HepG2 (cell line): Measurements from ENCODE around the gene SCN7A. TPM values are rescaled to one million over a fixed set of nuclear protein-coding genes. Genes with fewer than 3 reads are reported as not detected.

Source experiments
- ATAC-seq: fragments of 200-7000 bp; cut with Tn5 transposase; 3 replicates; pipeline ENCODE4 v1.9.1; 2020; ENCODE audit warnings: mild to moderate bottlenecking, moderate library complexity
- BruUV-seq: library from RNA; stranded (reverse); fragments of 400-500 nt; replicated peaks from 2 replicates; lab custom pipeline; 2021; lab: Mats Ljungman, UMichigan
- CTCF ChIA-PET: fragments of 300-600 bp; formaldehyde crosslinking; extraction: SDS; loops from one replicate; lab custom pipeline; 2021; ENCODE audit warnings: low total read pairs, inconsistent platforms, low intra/inter-chr PET ratio; lab: Yijun Ruan, JAX
- POLR2A ChIA-PET: fragments of 350-600 bp; sonication (Branson Sonifier 250); formaldehyde crosslinking; loops from one replicate; lab custom pipeline; 2020; ENCODE audit warnings: antibody characterized with exemption, inconsistent platforms; lab: Yijun Ruan, JAX
- DNase-seq: peaks from one replicate; pipeline ENCODE4 v3.0.0-alpha.2; 2015; ENCODE audit warnings: low spot score
- FAIRE-seq: peaks from 3 replicates; lab custom pipeline; 2011; peaks lifted over from hg19 to GRCh38; lab: Jason Lieb, UNC
- H2AFZ ChIP-seq: one replicate; pipeline ENCODE4 v1.6.1; 2011; ENCODE audit warnings: low read length, inconsistent platforms
- H3K27ac ChIP-seq: fragments of 300-600 bp; 3 replicates; pipeline ENCODE4 v1.8.0; 2011; ENCODE audit warnings: mixed run types, mild to moderate bottlenecking, mixed read lengths, low read length, inconsistent platforms; ENCODE audit not compliant: insufficient read depth; ENCODE audit errors: extremely low read length
- H3K27me3 ChIP-seq, 2 experiments: fragments of 200-600 bp in 1 of 2; 2 replicates in 1 of 2; 3 replicates in 1 of 2; pipeline versions ENCODE4 v1.6.0 to v1.8.0; 2011; ENCODE audit warnings: low read length in 2 of 2, mild to moderate bottlenecking in 2 of 2, moderate library complexity in 2 of 2, inconsistent platforms in 1 of 2; ENCODE audit not compliant: insufficient read depth in 2 of 2, control insufficient read depth in 1 of 2
- H3K36me3 ChIP-seq, 2 experiments: fragments of 200-600 bp in 1 of 2; replicated peaks in 1 of 2; 2 replicates in 1 of 2; 3 replicates in 1 of 2; pipeline versions ENCODE4 v1.5.1 to v1.8.0; 2011; ENCODE audit warnings: low read length in 2 of 2, inconsistent platforms in 1 of 2; ENCODE audit not compliant: insufficient read depth in 2 of 2, control insufficient read depth in 1 of 2
- H3K4me1 ChIP-seq: 2 replicates; pipeline ENCODE4 v1.5.1; 2012; ENCODE audit warnings: low read length, inconsistent platforms; ENCODE audit not compliant: insufficient read depth
- H3K4me2 ChIP-seq: 2 replicates; pipeline ENCODE4 v1.6.0; 2011; ENCODE audit warnings: low read depth, low read length, inconsistent platforms
- H3K4me3 ChIP-seq, 3 experiments: fragments of 200-600 bp in 1 of 3; sonication (generic), shearing (Covaris generic) in 1 of 3; replicated peaks in 1 of 3; 2 replicates each; pipeline ENCODE4 v1.5.1; 2011 to 2016; ENCODE audit warnings: low read length in 3 of 3, inconsistent platforms in 2 of 3, low read depth in 2 of 3, mild to moderate bottlenecking in 2 of 3, control low read depth in 1 of 3, mixed read lengths in 1 of 3; ENCODE audit not compliant: insufficient read depth in 1 of 3
- H3K79me2 ChIP-seq: one replicate; pipeline ENCODE4 v1.6.1; 2011; ENCODE audit warnings: low read length, inconsistent platforms; ENCODE audit not compliant: insufficient read depth
- H3K9ac ChIP-seq: 2 replicates; pipeline ENCODE4 v1.6.0; 2011; ENCODE audit warnings: mild to moderate bottlenecking, low read depth, low read length, inconsistent platforms; ENCODE audit not compliant: insufficient read depth
- H3K9me3 ChIP-seq: 2 replicates; pipeline ENCODE4 v1.5.1; 2012; ENCODE audit warnings: mild to moderate bottlenecking, low read length
- H4K20me1 ChIP-seq: 2 replicates; pipeline ENCODE4 v1.6.0; 2011; ENCODE audit warnings: inconsistent platforms, mild to moderate bottlenecking, low read length, moderate library complexity; ENCODE audit not compliant: insufficient read depth
- ATF4 ChIP-seq, 2 experiments: fragments of 450-650 bp in 1 of 2; sonication (generic) in 1 of 2; formaldehyde crosslinking; IDR thresholded peaks; 2 replicates each; pipeline versions ENCODE4 v1.5.0 to v1.8.0; 2020 to 2022; ENCODE audit warnings: mild to moderate bottlenecking in 1 of 2, missing genetic modification reagents in 1 of 2
- GLMP ChIP-seq: sonication (generic); formaldehyde crosslinking; IDR thresholded peaks from 2 replicates; pipeline ENCODE4 v1.9.0; 2021; ENCODE audit warnings: missing genetic modification reagents, mild to moderate bottlenecking, borderline replicate concordance
- HNF1B ChIP-seq: sonication (generic); formaldehyde crosslinking; IDR thresholded peaks from 2 replicates; pipeline ENCODE4 v1.5.1; 2020; ENCODE audit warnings: mild to moderate bottlenecking, moderate library complexity, missing genetic modification reagents
- KLF11 ChIP-seq: IDR thresholded peaks from 2 replicates; pipeline ENCODE4 v1.6.1; 2016; ENCODE audit warnings: missing compliant biosample characterization
- NFKB2 ChIP-seq: sonication (generic); formaldehyde crosslinking; IDR thresholded peaks from 2 replicates; pipeline ENCODE4 v1.4.0; 2020; ENCODE audit warnings: missing genetic modification reagents, borderline replicate concordance
- NR2F6 ChIP-seq, 2 experiments: IDR thresholded peaks; 2 replicates each; pipeline ENCODE4 v1.6.1; 2016; ENCODE audit warnings: antibody characterized with exemption in 1 of 2, mild to moderate bottlenecking in 1 of 2
- RXRA ChIP-seq: sonication (generic); formaldehyde crosslinking; IDR thresholded peaks from 2 replicates; pipeline ENCODE4 v1.5.1; 2020; ENCODE audit warnings: missing genetic modification reagents
- SMC3 ChIP-seq: IDR thresholded peaks from 2 replicates; pipeline ENCODE4 v1.6.1; 2011; ENCODE audit warnings: low read length, improper control_type of control experiment
- SRY ChIP-seq: sonication (generic); formaldehyde crosslinking; IDR thresholded peaks from 2 replicates; pipeline ENCODE4 v1.8.0; 2022; ENCODE audit warnings: mild to moderate bottlenecking, missing genetic modification reagents
- TBX2 ChIP-seq: sonication (generic); formaldehyde crosslinking; IDR thresholded peaks from 2 replicates; pipeline ENCODE4 v1.5.0; 2020; ENCODE audit warnings: missing genetic modification reagents, mild to moderate bottlenecking, borderline replicate concordance
- ZFAT ChIP-seq: sonication (generic); formaldehyde crosslinking; conservative IDR thresholded peaks from 2 replicates; pipeline ENCODE4 v1.8.1; 2023; ENCODE audit warnings: missing genetic modification reagents, inconsistent platforms
- ZNF121 ChIP-seq: sonication (generic); formaldehyde crosslinking; IDR thresholded peaks from 2 replicates; pipeline ENCODE4 v1.5.0; 2020; ENCODE audit warnings: mild to moderate bottlenecking, missing genetic modification reagents
- ZNF253 ChIP-seq: sonication (generic); formaldehyde crosslinking; IDR thresholded peaks from 2 replicates; pipeline ENCODE4 v1.8.0; 2022; ENCODE audit warnings: mild to moderate bottlenecking, missing genetic modification reagents, borderline replicate concordance
- ZNF549 ChIP-seq: sonication (generic); formaldehyde crosslinking; IDR thresholded peaks from 2 replicates; pipeline ENCODE4 v1.5.0; 2020; ENCODE audit warnings: missing genetic modification reagents
- ZNF552 ChIP-seq: sonication (generic); formaldehyde crosslinking; IDR thresholded peaks from 2 replicates; pipeline ENCODE4 v1.9.0; 2022; ENCODE audit warnings: missing genetic modification reagents, mild to moderate bottlenecking, borderline replicate concordance
- ZNF576 ChIP-seq: sonication (generic); formaldehyde crosslinking; IDR thresholded peaks from 2 replicates; pipeline ENCODE4 v1.4.0; 2020; ENCODE audit warnings: mild to moderate bottlenecking, missing genetic modification reagents
- WGBS: methylation state at CpG from one replicate; pipeline ENCODE4 v1.1.6; 2017; ENCODE audit warnings: low lambda C conversion rate; 5-methylcytosine and 5-hydroxymethylcytosine counted together
- in situ Hi-C: cut with HindIII; loops from 2 replicates; pipeline ENCODE4 v1.10.0; 2017; ENCODE audit warnings: low pct_unique_long_range_greater_than_20kb; ENCODE audit not compliant: extremely low pct_ligation_motif_present
- intact Hi-C: fragments of 100-400 bp; cut with micrococcal nuclease; formaldehyde crosslinking; loops from one replicate; pipeline ENCODE4 v1.10.0; 2022; ENCODE audit not compliant: unreplicated experiment
- polyA plus RNA-seq, 8 experiments: library from polyadenylated mRNA; depleted of rRNA in 3 of 8; stranded (reverse) in 7 of 8; unstranded in 1 of 8; fragments of >200 nt; fragmentation: Illumina TruSeq in 4 of 8; extraction: Trizol in 4 of 8; gene quantifications; 2 replicates each; pipeline versions ENCODE4 v1.2.1 to v1.2.3, GENCODE V29; 2011 to 2016; ENCODE audit warnings: low read depth in 4 of 8, missing spikeins in 1 of 8, mixed read lengths in 1 of 8; ENCODE audit not compliant: insufficient read depth in 1 of 8
- total RNA-seq, 5 experiments: library from RNA; depleted of rRNA; stranded (reverse); fragments of >200 nt; fragmentation: Illumina TruSeq; extraction: Trizol; gene quantifications; 2 replicates each; pipeline ENCODE4 v1.2.3, GENCODE V29; 2016; ENCODE audit warnings: low read depth in 1 of 5
- TF ChIP-seq, protein P1 (sequence below): sonication (generic); formaldehyde crosslinking; conservative IDR thresholded peaks from 2 replicates; pipeline ENCODE4 v1.8.0; 2022; ENCODE audit warnings: missing genetic modification reagents

SCN7A gene
- total and polyA plus RNA-seq, 2 of the 13 experiments (the other 11 are each of a cell fraction or from before 2014, with no cell fraction given): 0.01 TPM; not detected in 1

- FAIRE-seq: peak; percentile 69
- peak; percentile 79 for DNase-seq
- CTCF ChIA-PET: interaction anchor here (1.4 to 4.0 kb wide), 3 partner anchors 23 to 155 kb away, joined by 9 to 56 read pairs (median 19); no protein-coding TSS in a partner anchor
- TF ChIP-seq TBX2 (CRISPR knock-in tag) (no peak), KLF11 (CRISPR knock-in tag) (peak; percentile 58; the same call in 1 of the 2 replicates), ZNF549 (CRISPR knock-in tag) (no peak), NFKB2 (no peak), ATF4 (CRISPR knock-in tag; IDR thresholded peaks at IDR 0.05) (no peak), ZFAT (CRISPR knock-in tag) (no peak), NR2F6 (IDR thresholded peaks at IDR 0.05) (no peak), NR2F6 (CRISPR knock-in tag; IDR thresholded peaks at IDR 0.05) (no peak), SMC3 (peak; percentile 88), ZNF253 (CRISPR knock-in tag) (no peak), ZNF552 (CRISPR knock-in tag) (no peak), GLMP (CRISPR knock-in tag) (no peak), RXRA (no peak), SRY (CRISPR knock-in tag) (no peak), HNF1B (CRISPR knock-in tag) (no peak), ZNF576 (CRISPR knock-in tag) (no peak), ZNF121 (CRISPR knock-in tag) (no peak)
- TF ChIP-seq, protein P1, sequence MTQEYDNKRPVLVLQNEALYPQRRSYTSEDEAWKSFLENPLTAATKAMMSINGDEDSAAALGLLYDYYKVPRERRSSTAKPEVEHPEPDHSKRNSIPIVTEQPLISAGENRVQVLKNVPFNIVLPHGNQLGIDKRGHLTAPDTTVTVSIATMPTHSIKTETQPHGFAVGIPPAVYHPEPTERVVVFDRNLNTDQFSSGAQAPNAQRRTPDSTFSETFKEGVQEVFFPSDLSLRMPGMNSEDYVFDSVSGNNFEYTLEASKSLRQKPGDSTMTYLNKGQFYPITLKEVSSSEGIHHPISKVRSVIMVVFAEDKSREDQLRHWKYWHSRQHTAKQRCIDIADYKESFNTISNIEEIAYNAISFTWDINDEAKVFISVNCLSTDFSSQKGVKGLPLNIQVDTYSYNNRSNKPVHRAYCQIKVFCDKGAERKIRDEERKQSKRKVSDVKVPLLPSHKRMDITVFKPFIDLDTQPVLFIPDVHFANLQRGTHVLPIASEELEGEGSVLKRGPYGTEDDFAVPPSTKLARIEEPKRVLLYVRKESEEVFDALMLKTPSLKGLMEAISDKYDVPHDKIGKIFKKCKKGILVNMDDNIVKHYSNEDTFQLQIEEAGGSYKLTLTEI (CRISPR knock-in tag): no peak
Observed at GRCh38 chr2:166361351-166362153, 132.5 kb downstream of the SCN7A start.

More at GRCh38 chr2:166361351-166362153, 132.5 kb downstream of the SCN7A start:
- no TSS peak for BruUV-seq
- in situ Hi-C loops (no loop called here), intact Hi-C loops (loop anchor here (1.0 kb wide), 5 partner anchors 11 to 155 kb away; no protein-coding TSS in a partner anchor)
- Histone ChIP-seq H3K4me3 (no peak overlapping the region), H3K36me3 (no peaks in the 10 kb centered on the region; a peak in 1 of 5 replicates), H3K27ac (peak overlapping the region; percentile 5), H3K4me1 (peaks cover 32% of the 10 kb centered on the region), H3K4me2 (no peak overlapping the region), H4K20me1 (no peaks in the 10 kb centered on the region), H3K79me2 (peaks cover 16% of the 10 kb centered on the region), H3K9me3 (no peaks in the 10 kb centered on the region), H2AFZ (no peak overlapping the region), H3K27me3 (no peaks in the 10 kb centered on the region), H3K9ac (no peak overlapping the region)
- POLR2A ChIA-PET: interaction anchor here (1.6 kb wide), 1 partner anchor 14 kb away, joined by 9 read pairs; the partner anchor contains the start of gene SCN9A
- peak; percentile 96 for ATAC-seq
- WGBS: 65% methylated on average over 3 of the region's 3 CpGs
